DOHH2 (cell line): Measurements from ENCODE around the gene DERL2.

Experiments used
- H3F3A ChIP-seq: fragments of 200-600 bp; sonication (generic), shearing (Covaris generic); 2 replicates; pipeline ENCODE4 v1.6.0; 2016; ENCODE audit warnings: antibody characterized with exemption, mild to moderate bottlenecking; ENCODE audit not compliant: control insufficient read depth, insufficient read depth
- H3K27ac ChIP-seq: fragments of 200-600 bp; sonication (generic); 2 replicates; pipeline ENCODE4 v1.5.1; 2014; ENCODE audit warnings: low read depth, mild to moderate bottlenecking, low read length, moderate library complexity
- H3K27me3 ChIP-seq: fragments of 200-600 bp; sonication (generic); 2 replicates; pipeline ENCODE4 v1.6.1; 2014; ENCODE audit warnings: mild to moderate bottlenecking, low read length, mixed read lengths; ENCODE audit not compliant: control insufficient read depth
- H3K36me3 ChIP-seq: fragments of 200-600 bp; sonication (generic); 2 replicates; pipeline ENCODE4 v1.6.1; 2014; ENCODE audit warnings: mild to moderate bottlenecking, low read length, moderate library complexity, mixed read lengths; ENCODE audit not compliant: control insufficient read depth
- H3K4me1 ChIP-seq: fragments of 200-600 bp; sonication (generic); 2 replicates; pipeline ENCODE4 v1.6.1; 2014; ENCODE audit warnings: mild to moderate bottlenecking, low read length, mixed read lengths; ENCODE audit not compliant: control insufficient read depth
- H3K4me2 ChIP-seq: fragments of 200-600 bp; sonication (generic); 2 replicates; pipeline ENCODE4 v1.6.0; 2014; ENCODE audit warnings: mild to moderate bottlenecking, low read length, moderate library complexity
- H3K4me3 ChIP-seq: fragments of 200-600 bp; sonication (generic); 2 replicates; pipeline ENCODE4 v1.5.1; 2014; ENCODE audit warnings: mild to moderate bottlenecking, low read length, mixed read lengths
- H3K79me2 ChIP-seq: fragments of 200-600 bp; sonication (generic); 2 replicates; pipeline ENCODE4 v1.6.1; 2014; ENCODE audit warnings: mild to moderate bottlenecking, low read length, mixed read lengths; ENCODE audit not compliant: control insufficient read depth
- H3K9me2 ChIP-seq: fragments of 200-600 bp; sonication (generic); replicated peaks from 2 replicates; pipeline ENCODE4 v1.6.1; 2014; ENCODE audit warnings: mild to moderate bottlenecking, low read length, mixed read lengths; ENCODE audit not compliant: control insufficient read depth
- H3K9me3 ChIP-seq: fragments of 200-600 bp; sonication (generic); 2 replicates; pipeline ENCODE4 v1.6.1; 2014; ENCODE audit warnings: antibody characterized with exemption, low read length, mixed read lengths; ENCODE audit not compliant: control insufficient read depth, insufficient read depth
- H4K20me1 ChIP-seq: fragments of 200-600 bp; sonication (generic); 2 replicates; pipeline ENCODE4 v1.6.0; 2014; ENCODE audit warnings: low read depth, mild to moderate bottlenecking, antibody characterized with exemption, low read length, moderate library complexity; ENCODE audit not compliant: control insufficient read depth, insufficient read depth
- CTCF ChIP-seq: fragments of 200-600 bp; sonication (generic); IDR thresholded peaks from one replicate; pipeline ENCODE4 v1.5.1; 2014; ENCODE audit warnings: antibody characterized with exemption, mild to moderate bottlenecking, low read depth, low read length; ENCODE audit not compliant: poor library complexity, severe bottlenecking
- EZH2phosphoT487 ChIP-seq: fragments of 200-600 bp; sonication (generic); IDR thresholded peaks from 2 replicates; pipeline ENCODE4 v1.6.1; 2017; ENCODE audit warnings: borderline replicate concordance, mild to moderate bottlenecking, antibody characterized with exemption, low read length, moderate library complexity, mixed read lengths

The DERL2 gene

GRCh38 chr17:5502552-5502951 lies 16.6 kb upstream of the DERL2 start:
- H3K4me1 ChIP-seq: peaks cover 12% of the 10 kb centered on the region
- no peaks in the 10 kb centered on the region for H3K79me2 ChIP-seq
- no peaks in the 10 kb centered on the region for H3K9me2 ChIP-seq
- no peaks in the 10 kb centered on the region for H3K9me3 ChIP-seq
- H4K20me1 ChIP-seq: no peaks in the 10 kb centered on the region
- no peaks in the 10 kb centered on the region for H3F3A ChIP-seq
- peaks cover 31% of the 10 kb centered on the region for H3K27me3 ChIP-seq
- H3K4me3 ChIP-seq: no peak overlapping the region
- TF ChIP-seq CTCF: no peak
- no peak for TF ChIP-seq EZH2phosphoT487
- no peaks in the 10 kb centered on the region for H3K36me3 ChIP-seq
- H3K27ac ChIP-seq: no peak overlapping the region
- H3K4me2 ChIP-seq: no peak overlapping the region

GRCh38 chr17:5501685-5502084 lies 15.7 kb upstream of the DERL2 start:
- no peak overlapping the region for H3K4me3 ChIP-seq
- peaks cover 31% of the 10 kb centered on the region for H3K27me3 ChIP-seq
- no peaks in the 10 kb centered on the region for H3K79me2 ChIP-seq
- no peak overlapping the region for H3K4me2 ChIP-seq
- TF ChIP-seq EZH2phosphoT487 (no peak), CTCF (no peak)
- H3K27ac ChIP-seq: no peak overlapping the region
- no peaks in the 10 kb centered on the region for H3K36me3 ChIP-seq
- H4K20me1 ChIP-seq: no peaks in the 10 kb centered on the region
- H3K9me3 ChIP-seq: no peaks in the 10 kb centered on the region
- peaks cover 12% of the 10 kb centered on the region for H3K4me1 ChIP-seq
- no peaks in the 10 kb centered on the region for H3F3A ChIP-seq
- no peaks in the 10 kb centered on the region for H3K9me2 ChIP-seq

GRCh38 chr17:5500589-5501391 lies 14.8 kb upstream of the DERL2 start:
- TF ChIP-seq CTCF: no peak
- no peak for TF ChIP-seq EZH2phosphoT487
- H3K4me1 ChIP-seq: peaks cover 12% of the 10 kb centered on the region
- H3F3A ChIP-seq: no peaks in the 10 kb centered on the region
- no peaks in the 10 kb centered on the region for H3K79me2 ChIP-seq
- H3K27ac ChIP-seq: no peak overlapping the region
- H3K4me2 ChIP-seq: peak overlapping the region; percentile 64
- peak overlapping the region; percentile 61 for H3K4me3 ChIP-seq
- H3K36me3 ChIP-seq: no peaks in the 10 kb centered on the region
- peaks cover 34% of the 10 kb centered on the region for H3K27me3 ChIP-seq
- no peaks in the 10 kb centered on the region for H3K9me3 ChIP-seq
- no peaks in the 10 kb centered on the region for H3K9me2 ChIP-seq
- H4K20me1 ChIP-seq: no peaks in the 10 kb centered on the region
